GM12875 (cell line): ENCODE data around the gene TMPRSS11F.

Experiments used
- H3K4me3 ChIP-seq: one replicate; pipeline ENCODE4 v1.5.1; 2011; ENCODE audit warnings: low read depth, low read length, control low read depth
- CTCF ChIP-seq: IDR thresholded peaks from 2 replicates; pipeline ENCODE4 v1.5.1; 2011; ENCODE audit warnings: low read depth, mild to moderate bottlenecking, control low read depth, inconsistent platforms, low read length, moderate library complexity, borderline replicate concordance; ENCODE audit not compliant: insufficient read depth

TMPRSS11F gene

GRCh38 chr4:68079928-68080327, 49.7 kb downstream of the TMPRSS11F start:
- no peak for TF ChIP-seq CTCF
- H3K4me3 ChIP-seq = no peak overlapping the region

DNA sequence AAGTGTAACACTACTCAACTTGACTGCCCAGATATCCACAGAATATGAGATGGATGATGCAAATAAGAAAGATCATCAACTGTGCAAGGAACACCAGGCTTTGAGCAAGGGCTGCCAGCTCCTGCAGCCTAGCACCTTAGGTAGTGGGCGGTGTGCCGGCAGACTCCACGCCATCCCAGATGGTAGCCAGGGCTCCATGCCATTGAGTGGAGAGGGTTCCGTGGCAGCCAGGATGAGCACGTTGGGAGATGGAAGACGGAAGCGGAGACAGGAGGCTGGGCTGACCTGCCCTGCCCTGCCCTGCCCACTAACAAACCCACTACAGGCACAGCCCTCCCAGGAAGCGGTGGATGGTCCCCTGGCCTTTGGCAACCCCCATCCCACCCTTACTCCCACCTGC, 51.9 kb downstream of the TMPRSS11F start:
- no peak for TF ChIP-seq CTCF
- H3K4me3 ChIP-seq = no peak overlapping the region

DNA sequence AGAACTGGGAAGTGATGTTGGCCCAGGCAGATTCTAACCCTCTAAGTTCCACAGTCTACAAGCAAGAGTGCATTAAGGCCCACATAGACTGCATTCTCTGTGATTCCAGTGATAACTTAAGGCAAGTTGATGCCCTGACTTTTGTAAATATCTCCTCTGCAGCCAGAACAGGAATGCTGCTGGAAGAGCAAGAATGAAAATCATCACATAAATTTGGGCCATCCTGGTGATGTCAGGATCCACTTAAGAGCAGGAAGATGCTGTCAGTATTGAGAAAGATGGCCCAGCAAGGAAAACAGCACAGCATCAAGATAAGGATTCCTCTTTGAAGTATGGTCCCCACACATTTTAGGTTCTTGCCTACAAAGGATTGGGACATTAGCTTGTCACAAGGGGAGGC, 52.4 kb downstream of the TMPRSS11F start:
- TF ChIP-seq CTCF = no peak

DNA sequence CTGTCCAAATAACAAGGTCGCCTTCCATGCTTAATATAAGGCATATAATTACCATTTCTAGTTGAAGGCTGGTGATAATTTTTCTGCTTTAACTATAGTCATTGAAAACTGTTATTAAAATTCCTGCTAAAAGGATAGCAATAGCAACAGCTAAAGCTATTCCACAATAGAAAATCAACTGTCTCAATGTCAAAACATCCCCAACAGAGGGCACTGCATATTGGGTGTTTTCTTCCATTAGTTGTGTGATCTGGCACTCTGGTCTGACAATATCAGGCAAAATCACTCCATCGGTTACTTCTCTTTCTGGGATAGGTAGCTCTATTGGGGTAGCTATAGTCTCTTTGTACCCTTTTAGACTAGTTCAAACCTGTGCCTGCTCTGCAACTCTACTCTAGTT, 53.5 kb downstream of the TMPRSS11F start:
- TF ChIP-seq CTCF = no peak
- H3K4me3 ChIP-seq = no peak overlapping the region

More for the DNA sequence above, 52.4 kb downstream of the TMPRSS11F start:
- no peak overlapping the region for H3K4me3 ChIP-seq

DNA sequence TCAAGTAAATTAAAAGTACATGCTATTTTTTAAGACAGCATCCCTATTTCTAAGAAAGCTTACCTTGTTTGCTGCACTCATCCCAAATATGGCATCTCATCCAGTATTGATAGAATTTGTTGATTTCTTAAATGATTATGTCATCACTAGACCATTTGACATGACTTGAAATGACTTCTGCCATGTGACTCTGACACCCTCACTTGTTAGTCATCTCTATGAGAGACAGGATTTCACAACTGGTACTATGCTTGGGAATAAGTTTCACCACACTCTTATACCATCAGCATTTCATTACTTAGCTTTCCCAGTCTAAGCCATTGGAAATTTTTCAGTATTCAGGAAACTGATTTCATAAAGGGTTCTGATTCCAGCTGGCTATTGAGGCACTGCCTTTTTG, 55.3 kb downstream of the TMPRSS11F start:
- no peak for TF ChIP-seq CTCF
- no peak overlapping the region for H3K4me3 ChIP-seq

DNA sequence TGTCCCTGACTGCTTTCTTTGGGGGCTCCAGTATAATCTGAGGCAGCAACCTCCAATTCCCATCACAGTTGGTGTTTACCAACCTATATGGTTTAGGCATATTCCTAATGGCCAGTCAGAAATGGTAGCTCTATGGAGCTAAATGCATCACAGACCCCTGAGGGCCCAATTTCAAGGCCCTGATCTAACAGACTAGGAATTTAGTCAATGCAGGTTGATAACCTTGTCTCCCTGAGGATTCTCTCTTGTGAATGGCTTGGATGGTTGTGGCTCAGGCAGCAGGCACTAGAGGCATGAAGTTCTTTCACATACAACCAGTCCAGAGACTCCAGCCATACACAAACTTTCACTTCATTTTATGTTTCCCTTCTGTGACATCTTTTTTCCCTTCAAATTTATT, 59.4 kb downstream of the TMPRSS11F start:
- no peak for TF ChIP-seq CTCF
- H3K4me3 ChIP-seq = no peak overlapping the region

DNA sequence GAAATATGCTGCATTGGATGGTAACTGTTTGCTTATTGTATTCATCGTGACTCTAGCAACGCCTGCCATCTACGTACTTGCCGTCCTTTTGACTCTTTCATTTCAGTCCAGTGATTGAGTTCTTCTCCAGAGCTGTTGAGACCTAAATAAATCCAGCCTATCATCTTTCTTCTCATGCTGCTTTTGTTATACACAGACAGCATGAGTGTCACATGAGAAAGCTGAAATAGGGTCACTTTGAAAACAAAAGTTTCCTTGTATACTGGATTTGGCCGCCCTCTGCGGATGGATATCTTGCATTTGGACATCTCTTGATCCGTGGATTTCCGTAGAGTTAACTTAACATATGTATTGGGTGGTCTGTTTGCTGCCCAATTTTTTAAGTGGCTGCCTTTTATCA, 67.2 kb downstream of the TMPRSS11F start:
- TF ChIP-seq CTCF = no peak
- H3K4me3 ChIP-seq = no peak overlapping the region
